Cardiac septum (tissue), 1 donor: ENCODE data around the gene ADORA2B. TPM values are rescaled to one million over a fixed set of nuclear protein-coding genes. Genes with fewer than 3 reads are reported as not detected.

Experiments used
- DNase-seq: peaks from one replicate; pipeline ENCODE4 v3.0.0-alpha.2; 2020; ENCODE audit warnings: low spot score
- intact Hi-C: fragments of 100-400 bp; cut with DNase I; formaldehyde crosslinking; loops from one replicate; pipeline ENCODE4 v1.14.0; 2022
- total RNA-seq: library from RNA; stranded (reverse); fragmentation: NEBNext Ultra II Directional; extraction: Animal tissue kit (Norgen Biotek cat#: 25700); gene quantifications from one replicate; pipeline ENCODE4 v1.2.1, GENCODE V29; 2021
- donor health status: DM: no; HTN: no; CAD: no.

The ADORA2B gene
- total RNA-seq, 1 donor from 2014 or later = 1.3 TPM

- no peak for DNase-seq
- intact Hi-C loops = no loop called here
Observed at GRCh38 chr17:16023881-16024280, 79.0 kb downstream of the ADORA2B start.

- intact Hi-C loops = no loop called here
- DNase-seq = no peak
Observed at GRCh38 chr17:16025202-16025601, 80.3 kb downstream of the ADORA2B start.

Other genes with a start within 250 kb of the ADORA2B start
- 13.8 TPM for gene ZNF286A, start 245.4 kb upstream of the ADORA2B start, total RNA-seq
- not detected for gene TBC1D26, start 212.8 kb upstream of the ADORA2B start, total RNA-seq
- 17.8 TPM for gene ZSWIM7, start 54.6 kb downstream of the ADORA2B start, total RNA-seq
- 29.0 TPM for gene TTC19, start 54.7 kb downstream of the ADORA2B start, total RNA-seq